Measurements from ENCODE around the gene MYL5.

Gene MYL5

DNA sequence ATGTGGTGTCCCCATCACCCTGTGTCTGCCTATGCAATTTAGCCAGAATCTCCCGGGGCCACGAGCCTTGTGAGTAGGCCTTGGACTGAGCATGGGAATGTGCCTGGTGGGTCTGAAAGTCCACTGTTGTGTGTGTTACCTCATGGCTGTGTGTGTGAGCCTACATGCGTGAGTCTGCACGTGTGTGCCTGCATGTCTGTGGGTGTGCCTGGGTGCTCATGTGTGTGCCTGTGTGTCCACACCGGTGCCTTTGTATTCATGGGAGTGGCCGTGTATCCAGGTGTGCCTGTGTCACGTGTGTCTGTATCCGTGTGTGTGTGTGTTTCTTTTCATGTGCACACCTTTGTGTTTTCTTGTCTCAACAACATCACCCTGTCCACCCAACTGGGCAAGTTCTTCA, 14.5 kb upstream of the MYL5 start:
- H3K27ac ChIP-seq (ENCODE audit: low read depth, low read length), result no peak overlapping the region
- no peaks in the 10 kb centered on the region for H3K36me3 ChIP-seq (ENCODE audit: insufficient read depth, low read length)
- H3K27me3 ChIP-seq (ENCODE audit: insufficient read depth, low read length), result peaks cover 15% of the 10 kb centered on the region
- H3K79me2 ChIP-seq (ENCODE audit: control insufficient read depth, insufficient read depth, low read length, unreplicated experiment), result no peaks in the 10 kb centered on the region
- H3K4me1 ChIP-seq (ENCODE audit: control insufficient read depth, insufficient read depth, low read length, unreplicated experiment), result no peaks in the 10 kb centered on the region
- no peak overlapping the region for H3K4me3 ChIP-seq (ENCODE audit: low read depth, low read length)
- H2AFZ ChIP-seq (ENCODE audit: low read length, unreplicated experiment), result no peak overlapping the region

GRCh38 chr4:660401-660800, 13.9 kb upstream of the MYL5 start:
- no peak overlapping the region for H3K27ac ChIP-seq (ENCODE audit: low read depth, low read length)
- H3K36me3 ChIP-seq (ENCODE audit: insufficient read depth, low read length), result no peaks in the 10 kb centered on the region
- H3K4me1 ChIP-seq (ENCODE audit: control insufficient read depth, insufficient read depth, low read length, unreplicated experiment), result no peaks in the 10 kb centered on the region
- H2AFZ ChIP-seq (ENCODE audit: low read length, unreplicated experiment), result no peak overlapping the region
- H3K4me3 ChIP-seq (ENCODE audit: low read depth, low read length), result no peak overlapping the region
- peaks cover 15% of the 10 kb centered on the region for H3K27me3 ChIP-seq (ENCODE audit: insufficient read depth, low read length)
- H3K79me2 ChIP-seq (ENCODE audit: control insufficient read depth, insufficient read depth, low read length, unreplicated experiment), result no peaks in the 10 kb centered on the region

DNA sequence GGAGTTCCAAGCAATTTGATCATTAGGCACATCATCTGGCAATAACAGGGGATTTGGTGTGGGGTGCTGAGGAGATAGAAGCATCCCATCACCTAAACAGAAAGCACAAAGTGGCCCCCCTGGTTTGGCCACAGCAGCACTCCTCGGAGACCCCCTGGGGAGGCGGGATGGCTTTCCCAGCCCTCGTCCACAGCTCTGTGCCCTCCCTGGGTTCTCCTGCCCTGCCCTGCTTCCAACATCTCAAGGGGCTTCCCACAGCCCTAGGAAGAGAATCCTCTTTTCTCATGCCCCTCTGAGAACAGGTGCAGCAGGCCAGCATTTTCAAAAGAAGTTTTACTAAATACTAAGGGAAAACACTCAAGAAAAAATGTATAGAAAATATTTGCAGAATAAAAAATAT, 13.1 kb upstream of the MYL5 start:
- Histone ChIP-seq H3K27me3 (ENCODE audit: insufficient read depth, low read length) (peaks cover 15% of the 10 kb centered on the region), H3K36me3 (ENCODE audit: insufficient read depth, low read length) (no peaks in the 10 kb centered on the region), H2AFZ (ENCODE audit: low read length, unreplicated experiment) (no peak overlapping the region), H3K79me2 (ENCODE audit: control insufficient read depth, insufficient read depth, low read length, unreplicated experiment) (no peaks in the 10 kb centered on the region), H3K27ac (ENCODE audit: low read depth, low read length) (no peak overlapping the region), H3K4me1 (ENCODE audit: control insufficient read depth, insufficient read depth, low read length, unreplicated experiment) (no peaks in the 10 kb centered on the region), H3K4me3 (ENCODE audit: low read depth, low read length) (no peak overlapping the region)

DNA sequence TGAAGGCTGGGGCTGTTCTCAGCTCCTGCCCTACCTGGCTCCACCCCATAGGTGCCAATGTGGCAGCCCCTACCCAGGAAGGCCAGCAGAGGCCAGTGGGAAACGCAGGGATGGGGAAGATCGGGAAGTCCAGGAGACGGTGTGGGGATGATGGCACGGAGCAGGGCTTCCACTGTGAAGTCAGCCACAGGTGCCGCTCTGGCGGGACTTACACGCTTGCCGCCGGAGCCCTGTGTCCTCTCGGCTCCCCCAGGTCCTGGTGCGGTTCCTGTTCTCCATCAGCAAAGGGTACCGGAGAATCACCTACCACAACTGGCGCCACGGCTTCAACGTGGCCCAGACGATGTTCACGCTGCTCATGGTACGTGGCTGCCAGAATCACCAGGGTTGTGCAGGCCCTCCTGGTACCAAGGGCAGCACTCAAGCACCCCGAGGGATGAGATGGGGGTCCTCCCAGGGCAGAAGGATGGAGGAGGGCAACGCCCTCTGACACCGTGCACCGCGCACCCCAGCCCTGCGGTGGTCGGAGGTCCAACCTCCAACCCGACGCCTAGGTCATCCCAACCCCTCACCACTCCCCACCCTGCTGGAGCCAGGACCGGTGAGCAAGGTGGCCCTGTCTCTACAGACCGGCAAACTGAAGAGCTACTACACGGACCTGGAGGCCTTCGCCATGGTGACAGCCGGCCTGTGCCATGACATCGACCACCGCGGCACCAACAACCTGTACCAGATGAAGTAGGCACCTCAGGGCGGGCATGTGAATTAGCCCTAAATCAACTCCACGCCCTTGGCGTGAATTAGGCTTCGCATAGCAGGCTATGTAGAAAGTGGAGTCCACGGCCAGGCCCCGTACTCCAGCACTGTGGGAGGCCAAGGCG, 12.2 kb upstream of the MYL5 start:
- Histone ChIP-seq H3K36me3 (ENCODE audit: insufficient read depth, low read length) (no peaks in the 10 kb centered on the region), H3K4me1 (ENCODE audit: control insufficient read depth, insufficient read depth, low read length, unreplicated experiment) (no peaks in the 10 kb centered on the region), H3K4me3 (ENCODE audit: low read depth, low read length) (no peak overlapping the region), H2AFZ (ENCODE audit: low read length, unreplicated experiment) (no peak overlapping the region), H3K27ac (ENCODE audit: low read depth, low read length) (no peak overlapping the region), H3K79me2 (ENCODE audit: control insufficient read depth, insufficient read depth, low read length, unreplicated experiment) (no peaks in the 10 kb centered on the region), H3K27me3 (ENCODE audit: insufficient read depth, low read length) (peaks cover 15% of the 10 kb centered on the region)

GRCh38 chr4:663046-663437, 11.3 kb upstream of the MYL5 start:
- Histone ChIP-seq H3K27ac (ENCODE audit: low read depth, low read length) (no peak overlapping the region), H3K36me3 (ENCODE audit: insufficient read depth, low read length) (no peaks in the 10 kb centered on the region), H2AFZ (ENCODE audit: low read length, unreplicated experiment) (peak overlapping the region; percentile 36), H3K4me3 (ENCODE audit: low read depth, low read length) (peak overlapping the region; percentile 80), H3K27me3 (ENCODE audit: insufficient read depth, low read length) (peaks cover 15% of the 10 kb centered on the region), H3K79me2 (ENCODE audit: control insufficient read depth, insufficient read depth, low read length, unreplicated experiment) (no peaks in the 10 kb centered on the region), H3K4me1 (ENCODE audit: control insufficient read depth, insufficient read depth, low read length, unreplicated experiment) (no peaks in the 10 kb centered on the region)

- no peak overlapping the region for H3K27ac ChIP-seq (ENCODE audit: low read depth, low read length)
- no peaks in the 10 kb centered on the region for H3K79me2 ChIP-seq (ENCODE audit: control insufficient read depth, insufficient read depth, low read length, unreplicated experiment)
- peak overlapping the region; percentile 36 for H2AFZ ChIP-seq (ENCODE audit: low read length, unreplicated experiment)
- H3K27me3 ChIP-seq (ENCODE audit: insufficient read depth, low read length), result peaks cover 15% of the 10 kb centered on the region
- H3K36me3 ChIP-seq (ENCODE audit: insufficient read depth, low read length), result no peaks in the 10 kb centered on the region
- H3K4me3 ChIP-seq (ENCODE audit: low read depth, low read length), result peak overlapping the region; percentile 80
- no peaks in the 10 kb centered on the region for H3K4me1 ChIP-seq (ENCODE audit: control insufficient read depth, insufficient read depth, low read length, unreplicated experiment)
Observed at GRCh38 chr4:663438-664428, 10.6 kb upstream of the MYL5 start.

- no peak overlapping the region for H3K27ac ChIP-seq (ENCODE audit: low read depth, low read length)
Observed at GRCh38 chr4:664713-665231, 9.6 kb upstream of the MYL5 start.

DNA sequence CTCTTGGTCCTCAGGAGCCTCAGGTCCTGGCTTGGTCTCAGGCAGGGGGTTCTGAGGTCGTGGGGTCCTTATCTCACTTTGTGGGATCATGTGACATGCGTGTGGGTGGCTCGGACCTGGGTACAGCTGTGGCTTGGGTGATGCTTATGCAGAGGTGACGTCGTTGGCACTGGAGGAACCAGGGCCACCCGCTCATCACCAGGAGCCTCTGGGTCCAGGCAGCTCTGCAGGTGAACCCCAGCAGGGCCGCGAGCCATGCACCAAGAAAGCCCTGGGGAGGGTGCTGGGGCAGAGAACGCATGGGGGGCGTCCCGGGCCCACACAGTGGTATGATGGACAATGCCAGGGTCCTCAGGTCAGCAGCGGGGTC, 9.0 kb upstream of the MYL5 start:
- Histone ChIP-seq H3K79me2 (ENCODE audit: control insufficient read depth, insufficient read depth, low read length, unreplicated experiment) (no peaks in the 10 kb centered on the region), H3K36me3 (ENCODE audit: insufficient read depth, low read length) (peaks cover under 1% of the 10 kb centered on the region; the same call in 1 of the 2 replicates), H3K4me1 (ENCODE audit: control insufficient read depth, insufficient read depth, low read length, unreplicated experiment) (no peaks in the 10 kb centered on the region), H3K4me3 (ENCODE audit: low read depth, low read length) (no peak overlapping the region), H3K27me3 (ENCODE audit: insufficient read depth, low read length) (peaks cover 15% of the 10 kb centered on the region), H2AFZ (ENCODE audit: low read length, unreplicated experiment) (no peak overlapping the region), H3K27ac (ENCODE audit: low read depth, low read length) (no peak overlapping the region)

More at GRCh38 chr4:664713-665231, 9.6 kb upstream of the MYL5 start:
- Histone ChIP-seq H3K36me3 (ENCODE audit: insufficient read depth, low read length) (no peaks in the 10 kb centered on the region), H3K27me3 (ENCODE audit: insufficient read depth, low read length) (peaks cover 15% of the 10 kb centered on the region), H2AFZ (ENCODE audit: low read length, unreplicated experiment) (no peak overlapping the region), H3K79me2 (ENCODE audit: control insufficient read depth, insufficient read depth, low read length, unreplicated experiment) (no peaks in the 10 kb centered on the region), H3K4me3 (ENCODE audit: low read depth, low read length) (no peak overlapping the region), H3K4me1 (ENCODE audit: control insufficient read depth, insufficient read depth, low read length, unreplicated experiment) (no peaks in the 10 kb centered on the region)

- no peak overlapping the region for H2AFZ ChIP-seq (ENCODE audit: low read length, unreplicated experiment)
Observed at GRCh38 chr4:665751-666435, 8.4 kb upstream of the MYL5 start.

DNA sequence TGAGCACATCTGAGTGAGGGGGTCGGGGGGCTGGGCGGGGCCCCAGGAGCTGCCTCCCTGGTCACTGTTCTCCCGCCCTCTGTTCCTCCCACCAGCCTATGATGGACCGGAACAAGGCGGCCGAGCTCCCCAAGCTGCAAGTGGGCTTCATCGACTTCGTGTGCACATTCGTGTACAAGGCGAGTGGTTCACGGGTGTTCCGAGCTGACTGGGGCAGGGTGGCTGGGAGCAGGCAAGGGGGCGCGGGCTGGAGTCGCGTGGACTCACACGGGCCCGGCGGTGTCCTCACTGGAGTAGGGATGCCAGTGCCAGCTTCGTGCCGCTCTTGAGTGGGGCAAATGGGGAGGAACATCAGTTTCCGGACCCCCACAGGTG, 7.9 kb upstream of the MYL5 start:
- Histone ChIP-seq H3K27ac (ENCODE audit: low read depth, low read length) (no peak overlapping the region), H3K4me3 (ENCODE audit: low read depth, low read length) (no peak overlapping the region), H3K27me3 (ENCODE audit: insufficient read depth, low read length) (peaks cover 15% of the 10 kb centered on the region)

More at GRCh38 chr4:665751-666435, 8.4 kb upstream of the MYL5 start:
- H3K4me1 ChIP-seq (ENCODE audit: control insufficient read depth, insufficient read depth, low read length, unreplicated experiment), result no peaks in the 10 kb centered on the region
- H3K27ac ChIP-seq (ENCODE audit: low read depth, low read length), result no peak overlapping the region
- peaks cover 6% of the 10 kb centered on the region; the same call in 1 of the 2 replicates for H3K36me3 ChIP-seq (ENCODE audit: insufficient read depth, low read length)
- H3K27me3 ChIP-seq (ENCODE audit: insufficient read depth, low read length), result peaks cover 15% of the 10 kb centered on the region
- no peaks in the 10 kb centered on the region for H3K79me2 ChIP-seq (ENCODE audit: control insufficient read depth, insufficient read depth, low read length, unreplicated experiment)
- H3K4me3 ChIP-seq (ENCODE audit: low read depth, low read length), result no peak overlapping the region

More for the DNA sequence above, 7.9 kb upstream of the MYL5 start:
- Histone ChIP-seq H3K4me1 (ENCODE audit: control insufficient read depth, insufficient read depth, low read length, unreplicated experiment) (no peaks in the 10 kb centered on the region), H2AFZ (ENCODE audit: low read length, unreplicated experiment) (no peak overlapping the region), H3K79me2 (ENCODE audit: control insufficient read depth, insufficient read depth, low read length, unreplicated experiment) (no peaks in the 10 kb centered on the region), H3K36me3 (ENCODE audit: insufficient read depth, low read length) (peaks cover 9% of the 10 kb centered on the region; the same call in 1 of the 2 replicates)
